ENCODE data around the gene GOLGA1.

The GOLGA1 gene

DNA sequence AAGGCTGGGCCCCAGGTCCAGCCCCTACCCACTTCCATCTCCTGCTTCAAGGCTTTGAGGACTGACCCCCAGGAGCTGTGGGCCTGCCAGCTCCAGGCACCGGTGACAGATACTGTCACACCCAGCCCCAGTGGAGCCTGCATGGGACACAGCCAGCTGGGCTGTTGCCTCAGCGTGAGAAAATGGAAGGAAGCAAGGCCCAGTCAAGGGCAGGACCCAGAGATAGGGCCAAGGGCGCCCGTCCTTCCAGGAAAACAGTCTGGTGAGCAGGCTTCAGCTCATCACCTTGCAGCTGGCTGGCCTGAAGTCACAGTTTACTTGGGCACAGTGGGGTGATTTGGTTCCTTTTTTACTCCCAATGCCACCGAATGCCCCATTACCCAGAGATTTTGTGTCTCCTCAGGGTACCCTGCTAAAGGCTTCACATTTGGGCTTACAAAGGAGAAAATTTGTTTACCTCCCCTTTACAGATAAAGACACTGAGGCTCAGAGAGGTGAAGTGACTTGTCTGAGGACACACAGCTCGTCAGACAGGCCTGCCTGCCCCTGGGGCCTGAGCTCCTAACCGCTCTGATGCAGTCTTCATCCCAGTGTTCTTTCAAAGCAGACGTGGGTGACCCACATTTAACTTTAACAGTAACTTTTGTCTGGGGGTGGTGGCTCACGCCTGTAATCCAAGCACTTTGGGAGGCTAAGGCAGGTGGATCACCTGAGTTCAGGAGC lies 109.1 kb downstream of the GOLGA1 start:
- H2AFZ ChIP-seq (ENCODE audit: low read depth, low read length), result no peak overlapping the region
- no peaks in the 10 kb centered on the region for H3K4me1 ChIP-seq (ENCODE audit: low read length)
- H3K9me3 ChIP-seq (ENCODE audit: insufficient read depth, low read length), result 0 out of 2 replicates have a peak, but pooled peaks cover 1% of the 10 kb centered on the region
- no peak overlapping the region for H3K9ac ChIP-seq (ENCODE audit: low read length)
- H3K4me3 ChIP-seq (ENCODE audit: low read length), result no peak overlapping the region
- H3K27ac ChIP-seq (ENCODE audit: low read length), result no peak overlapping the region
- H3K27me3 ChIP-seq (ENCODE audit: low read depth, low read length), result peaks cover 4% of the 10 kb centered on the region; the same call in 1 of the 2 replicates
- no peak for TF ChIP-seq EZH2phosphoT487 (IDR thresholded peaks at IDR 0.05; ENCODE audit: low read depth)
- TF ChIP-seq, protein P1, sequence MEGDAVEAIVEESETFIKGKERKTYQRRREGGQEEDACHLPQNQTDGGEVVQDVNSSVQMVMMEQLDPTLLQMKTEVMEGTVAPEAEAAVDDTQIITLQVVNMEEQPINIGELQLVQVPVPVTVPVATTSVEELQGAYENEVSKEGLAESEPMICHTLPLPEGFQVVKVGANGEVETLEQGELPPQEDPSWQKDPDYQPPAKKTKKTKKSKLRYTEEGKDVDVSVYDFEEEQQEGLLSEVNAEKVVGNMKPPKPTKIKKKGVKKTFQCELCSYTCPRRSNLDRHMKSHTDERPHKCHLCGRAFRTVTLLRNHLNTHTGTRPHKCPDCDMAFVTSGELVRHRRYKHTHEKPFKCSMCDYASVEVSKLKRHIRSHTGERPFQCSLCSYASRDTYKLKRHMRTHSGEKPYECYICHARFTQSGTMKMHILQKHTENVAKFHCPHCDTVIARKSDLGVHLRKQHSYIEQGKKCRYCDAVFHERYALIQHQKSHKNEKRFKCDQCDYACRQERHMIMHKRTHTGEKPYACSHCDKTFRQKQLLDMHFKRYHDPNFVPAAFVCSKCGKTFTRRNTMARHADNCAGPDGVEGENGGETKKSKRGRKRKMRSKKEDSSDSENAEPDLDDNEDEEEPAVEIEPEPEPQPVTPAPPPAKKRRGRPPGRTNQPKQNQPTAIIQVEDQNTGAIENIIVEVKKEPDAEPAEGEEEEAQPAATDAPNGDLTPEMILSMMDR (IDR thresholded peaks at IDR 0.05; ENCODE audit: low read depth, low read length), result no peak
- H3K79me2 ChIP-seq (ENCODE audit: low read length), result no peaks in the 10 kb centered on the region
- H3K4me2 ChIP-seq (ENCODE audit: low read length), result no peak overlapping the region
- H4K20me1 ChIP-seq (ENCODE audit: insufficient read depth, low read length), result no peaks in the 10 kb centered on the region
- H3K36me3 ChIP-seq (replicated peaks; ENCODE audit: low read depth, low read length), result no peaks in the 10 kb centered on the region

DNA sequence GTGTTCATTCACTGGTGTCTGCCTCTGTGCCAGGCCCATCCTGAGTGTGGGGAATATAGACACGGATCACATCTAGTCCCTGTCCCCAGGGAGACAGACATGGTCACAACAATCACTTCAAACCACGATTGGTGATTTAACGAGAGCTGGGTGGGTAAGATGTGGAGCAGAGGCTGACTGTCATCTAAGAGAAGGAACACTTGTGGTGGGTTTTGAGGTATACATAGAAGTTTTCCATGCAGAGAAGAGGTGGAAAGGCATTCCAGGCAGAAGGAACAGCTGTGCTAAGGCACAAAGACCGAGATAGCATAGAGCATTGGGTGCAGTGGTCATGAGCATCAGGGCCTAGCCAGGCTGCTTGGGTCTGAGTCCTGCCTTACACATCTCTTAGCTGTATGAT lies 110.3 kb downstream of the GOLGA1 start:
- no peak overlapping the region for H2AFZ ChIP-seq (ENCODE audit: low read depth, low read length)
- H3K9me3 ChIP-seq (ENCODE audit: insufficient read depth, low read length), result peaks cover 9% of the 10 kb centered on the region
- H3K27me3 ChIP-seq (ENCODE audit: low read depth, low read length), result peaks cover 4% of the 10 kb centered on the region; the same call in 1 of the 2 replicates
- no peak overlapping the region for H3K4me2 ChIP-seq (ENCODE audit: low read length)
- no peaks in the 10 kb centered on the region for H3K36me3 ChIP-seq (replicated peaks; ENCODE audit: low read depth, low read length)
- no peaks in the 10 kb centered on the region for H4K20me1 ChIP-seq (ENCODE audit: insufficient read depth, low read length)
- no peak overlapping the region for H3K27ac ChIP-seq (ENCODE audit: low read length)
- H3K79me2 ChIP-seq (ENCODE audit: low read length), result no peaks in the 10 kb centered on the region
- H3K4me3 ChIP-seq (ENCODE audit: low read length), result no peak overlapping the region
- no peaks in the 10 kb centered on the region for H3K4me1 ChIP-seq (ENCODE audit: low read length)
- H3K9ac ChIP-seq (ENCODE audit: low read length), result no peak overlapping the region
- no peak for TF ChIP-seq EZH2phosphoT487 (IDR thresholded peaks at IDR 0.05; ENCODE audit: low read depth)

DNA sequence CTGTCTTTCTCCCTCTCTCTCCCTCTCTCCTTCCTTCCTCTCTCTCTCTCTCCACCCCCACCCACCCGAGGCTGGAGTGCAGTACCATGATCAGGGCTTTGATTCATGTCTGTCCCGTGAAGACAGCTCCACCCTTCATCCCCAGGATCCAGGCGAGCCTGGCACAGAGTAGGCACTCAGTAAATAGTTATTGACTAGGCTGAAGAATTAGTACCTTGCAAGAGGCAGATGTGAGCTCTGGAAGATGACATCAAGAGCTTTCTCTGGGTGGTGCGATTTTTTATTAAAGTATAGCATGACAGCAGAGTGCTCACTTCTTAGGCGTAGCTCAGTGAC lies 111.6 kb downstream of the GOLGA1 start:
- Histone ChIP-seq H3K9ac (ENCODE audit: low read length) (no peak overlapping the region), H3K27ac (ENCODE audit: low read length) (no peak overlapping the region), H3K27me3 (ENCODE audit: low read depth, low read length) (peaks cover 4% of the 10 kb centered on the region; the same call in 1 of the 2 replicates), H3K4me2 (ENCODE audit: low read length) (no peak overlapping the region), H3K9me3 (ENCODE audit: insufficient read depth, low read length) (peaks cover 9% of the 10 kb centered on the region), H3K4me3 (ENCODE audit: low read length) (no peak overlapping the region), H3K36me3 (replicated peaks; ENCODE audit: low read depth, low read length) (no peaks in the 10 kb centered on the region), H3K4me1 (ENCODE audit: low read length) (peaks cover 12% of the 10 kb centered on the region), H2AFZ (ENCODE audit: low read depth, low read length) (no peak overlapping the region), H3K79me2 (ENCODE audit: low read length) (no peaks in the 10 kb centered on the region), H4K20me1 (ENCODE audit: insufficient read depth, low read length) (no peaks in the 10 kb centered on the region)
- no peak for TF ChIP-seq EZH2phosphoT487 (IDR thresholded peaks at IDR 0.05; ENCODE audit: low read depth)
- TF ChIP-seq, protein P1 (IDR thresholded peaks at IDR 0.05; ENCODE audit: low read depth, low read length), result no peak

DNA sequence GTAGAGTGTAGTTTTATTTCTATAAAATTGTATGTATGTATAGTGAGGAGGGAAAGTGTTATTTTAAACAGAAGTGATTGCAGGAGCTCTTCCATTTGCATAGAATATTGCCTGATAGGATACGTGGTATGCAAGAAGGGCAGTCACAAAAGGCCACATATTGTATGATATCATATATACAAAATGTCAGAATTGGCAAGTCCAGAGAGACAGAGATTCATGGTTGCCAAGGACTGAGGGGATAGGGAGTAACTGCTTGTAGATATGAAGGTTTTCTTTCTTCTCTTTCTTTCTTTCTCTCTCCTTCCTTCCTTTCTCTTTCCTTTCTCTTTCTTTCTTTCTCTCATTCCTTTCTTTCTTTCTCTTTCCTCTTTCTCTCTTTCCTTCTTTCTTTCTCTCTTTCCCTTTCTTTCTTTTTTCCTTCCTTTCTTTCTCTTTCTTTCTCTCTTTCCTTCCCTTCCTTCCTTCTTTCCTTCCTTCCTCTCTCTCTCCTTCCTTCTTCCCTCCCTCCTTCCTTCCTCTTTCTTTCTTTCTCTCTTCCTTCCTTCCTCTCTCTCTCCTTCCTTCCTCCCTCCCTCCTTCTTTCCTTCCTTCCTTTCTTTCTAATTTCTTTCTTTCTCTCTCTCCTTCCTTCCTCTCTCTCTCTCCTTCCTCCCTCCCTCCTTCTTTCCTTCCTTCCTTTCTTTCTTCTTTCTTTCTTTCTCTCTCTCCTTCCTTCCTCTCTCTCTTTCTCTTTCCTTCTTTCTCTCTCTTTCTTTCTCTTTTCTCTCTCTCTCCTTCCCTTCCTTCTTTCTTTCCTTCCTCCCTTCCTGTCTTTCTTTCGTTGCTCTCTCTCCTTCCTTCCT lies 112.2 kb downstream of the GOLGA1 start:
- no peak overlapping the region for H2AFZ ChIP-seq (ENCODE audit: low read depth, low read length)

More for the DNA sequence above, 112.2 kb downstream of the GOLGA1 start:
- TF ChIP-seq, protein P1 (IDR thresholded peaks at IDR 0.05; ENCODE audit: low read depth, low read length), result no peak
- no peak for TF ChIP-seq EZH2phosphoT487 (IDR thresholded peaks at IDR 0.05; ENCODE audit: low read depth)
- peaks cover 18% of the 10 kb centered on the region for H3K4me1 ChIP-seq (ENCODE audit: low read length)
- no peaks in the 10 kb centered on the region for H3K79me2 ChIP-seq (ENCODE audit: low read length)
- no peak overlapping the region for H3K9ac ChIP-seq (ENCODE audit: low read length)
- H3K9me3 ChIP-seq (ENCODE audit: insufficient read depth, low read length), result peaks cover 9% of the 10 kb centered on the region
- no peaks in the 10 kb centered on the region for H4K20me1 ChIP-seq (ENCODE audit: insufficient read depth, low read length)
- no peaks in the 10 kb centered on the region for H3K36me3 ChIP-seq (replicated peaks; ENCODE audit: low read depth, low read length)
- peaks cover 4% of the 10 kb centered on the region; the same call in 1 of the 2 replicates for H3K27me3 ChIP-seq (ENCODE audit: low read depth, low read length)
- no peak overlapping the region for H3K4me2 ChIP-seq (ENCODE audit: low read length)
- H3K4me3 ChIP-seq (ENCODE audit: low read length), result no peak overlapping the region
- no peak overlapping the region for H3K27ac ChIP-seq (ENCODE audit: low read length)
